Testis (tissue), 3 donors: Measurements from ENCODE around the gene SLC24A3. TPM values are rescaled to one million over a fixed set of nuclear protein-coding genes. Genes with fewer than 3 reads are reported as not detected.

Source experiments
- DNase-seq: peaks from one replicate; pipeline ENCODE4 v3.0.0-alpha.2; 2019
- H3K27ac ChIP-seq, 2 donors: fragments of 200-600 bp; sonication (generic); one replicate each; pipeline ENCODE4 v1.5.1; 2019
- H3K27me3 ChIP-seq: fragments of 200-600 bp; sonication (generic); one replicate; pipeline ENCODE4 v1.5.1; 2019
- H3K36me3 ChIP-seq: fragments of 200-600 bp; sonication (generic); one replicate; pipeline ENCODE4 v1.5.1; 2017; ENCODE audit warnings: low read depth; ENCODE audit errors: missing control alignments
- H3K4me1 ChIP-seq: fragments of 200-600 bp; sonication (generic); one replicate; pipeline ENCODE4 v1.5.1; 2019
- H3K4me3 ChIP-seq, 2 donors: fragments of 200-600 bp; sonication (generic); one replicate each; pipeline ENCODE4 v1.5.1; 2017 to 2019
- H3K9me3 ChIP-seq: fragments of 200-600 bp; sonication (generic); one replicate; pipeline ENCODE4 v1.5.1; 2017
- CTCF ChIP-seq, 3 experiments: fragments of 450-650 bp in 2 of 3; fragments of 200-600 bp in 1 of 3; sonication (generic) in 1 of 3; IDR thresholded peaks; one replicate each; pipeline ENCODE4 v1.5.1; 2016 to 2019; ENCODE audit warnings: antibody characterized with exemption in 3 of 3, mild to moderate bottlenecking in 2 of 3, moderate library complexity in 1 of 3
- POLR2A ChIP-seq: fragments of 450-650 bp; IDR thresholded peaks from one replicate; pipeline ENCODE4 v1.6.1; 2017; ENCODE audit warnings: antibody characterized with exemption, mild to moderate bottlenecking, moderate library complexity
- WGBS, 2 donors: methylation state at CpG; one replicate each; pipeline ENCODE4 v1.1.5; 2018; 5-methylcytosine and 5-hydroxymethylcytosine counted together
- intact Hi-C: fragments of 100-400 bp; cut with DNase I; formaldehyde crosslinking; loops from one replicate; pipeline ENCODE4 v1.15.1; 2023; ENCODE audit warnings: low total_unique reads
- polyA plus RNA-seq: library from polyadenylated mRNA; stranded (reverse); fragments of 350-450 nt; fragmentation: Illumina TruSeq; extraction: RNeasy Lipid Tissue Mini Kit (QIAGEN cat#74804); gene quantifications from one replicate; pipeline ENCODE4 v1.2.3, GENCODE V29; 2014; ENCODE audit warnings: low read depth, low replicate concordance; ENCODE audit not compliant: insufficient read depth
- total RNA-seq, 2 donors: library from RNA; depleted of rRNA; stranded (reverse); fragments of >200 nt; gene quantifications; one replicate each; pipeline ENCODE4 v1.2.3, GENCODE V29; 2016

SLC24A3 gene
- total and polyA plus RNA-seq, 3 donors from 2014 or later = 2.4 to 4.5 (median 3.8) TPM

- no peaks in the 10 kb centered on the region for H3K9me3 ChIP-seq
- DNase-seq = no peak
- WGBS, 2 donors = 48 to 55% methylated on average over 5 of the region's 5 CpGs
- H3K27me3 ChIP-seq = no peaks in the 10 kb centered on the region
- H3K36me3 ChIP-seq = no peaks in the 10 kb centered on the region
- H3K27ac ChIP-seq = no peak overlapping the region
- intact Hi-C loops = no loop called here
- H3K4me1 ChIP-seq = peaks cover 4% of the 10 kb centered on the region
- TF ChIP-seq POLR2A (no peak), CTCF (IDR thresholded peaks at IDR 0.05) (no peak)
- no peak overlapping the region for H3K4me3 ChIP-seq
Measured at GRCh38 chr20:19710336-19711120, 498.1 kb downstream of the SLC24A3 start.

GRCh38 chr20:19711126-19711525 lies 498.7 kb downstream of the SLC24A3 start:
- no peak for DNase-seq
- intact Hi-C loops = no loop called here
- H3K27me3 ChIP-seq = no peaks in the 10 kb centered on the region
- H3K9me3 ChIP-seq = no peaks in the 10 kb centered on the region
- TF ChIP-seq POLR2A (no peak), CTCF (IDR thresholded peaks at IDR 0.05) (no peak)
- H3K4me3 ChIP-seq = no peak overlapping the region
- H3K27ac ChIP-seq = no peak overlapping the region
- peaks cover 4% of the 10 kb centered on the region for H3K4me1 ChIP-seq
- H3K36me3 ChIP-seq = no peaks in the 10 kb centered on the region
- 87 to 90% methylated on average over 11 of the region's 11 CpGs for WGBS, 2 donors

- H3K27ac ChIP-seq = no peak overlapping the region
Measured at GRCh38 chr20:19712721-19713260, 500.3 kb downstream of the SLC24A3 start.

GRCh38 chr20:19713822-19714578 lies 501.6 kb downstream of the SLC24A3 start:
- TF ChIP-seq POLR2A = no peak
- no peak for TF ChIP-seq CTCF (IDR thresholded peaks at IDR 0.05)
- no peak overlapping the region for H3K4me3 ChIP-seq
- no peak overlapping the region for H3K27ac ChIP-seq
- H3K36me3 ChIP-seq = no peaks in the 10 kb centered on the region
- no peak for DNase-seq
- no peaks in the 10 kb centered on the region for H3K9me3 ChIP-seq
- H3K4me1 ChIP-seq = peaks cover 4% of the 10 kb centered on the region
- no peaks in the 10 kb centered on the region for H3K27me3 ChIP-seq
- 93 to 96% methylated on average over 2 of the region's 2 CpGs for WGBS, 2 donors
- intact Hi-C loops = no loop called here

More at GRCh38 chr20:19712721-19713260, 500.3 kb downstream of the SLC24A3 start:
- intact Hi-C loops = no loop called here
- 84 to 92% methylated on average over 4 of the region's 4 CpGs for WGBS, 2 donors
- Histone ChIP-seq H3K9me3 (no peaks in the 10 kb centered on the region), H3K4me3 (no peak overlapping the region), H3K4me1 (peaks cover 4% of the 10 kb centered on the region), H3K27me3 (no peaks in the 10 kb centered on the region), H3K36me3 (no peaks in the 10 kb centered on the region)
- TF ChIP-seq CTCF (IDR thresholded peaks at IDR 0.05) (no peak), POLR2A (no peak)
- DNase-seq = no peak
